Muscle of leg (tissue), 11 donors: ENCODE results near the gene POU2AF1. TPM values are rescaled to one million over a fixed set of nuclear protein-coding genes. Genes with fewer than 3 reads are reported as not detected.
A peak's percentile ranks its signal among the peaks of the same experiment; 100 is the strongest.

Experiments used
- DNase-seq: peaks from one replicate; pipeline ENCODE4 v3.0.0; 2013
- H3K27ac ChIP-seq: one replicate; pipeline ENCODE4 v1.5.1; 2013; ENCODE audit warnings: mild to moderate bottlenecking, low read length, control low read depth
- H3K27me3 ChIP-seq: one replicate; pipeline ENCODE4 v1.6.1; 2013; ENCODE audit warnings: low read length; ENCODE audit not compliant: control insufficient read depth, insufficient read depth
- H3K36me3 ChIP-seq: one replicate; pipeline ENCODE4 v1.6.1; 2013; ENCODE audit warnings: low read length; ENCODE audit not compliant: control insufficient read depth, insufficient read depth
- H3K4me1 ChIP-seq: one replicate; pipeline ENCODE4 v1.6.1; 2013; ENCODE audit warnings: low read length; ENCODE audit not compliant: control insufficient read depth, insufficient read depth
- H3K4me3 ChIP-seq: one replicate; pipeline ENCODE4 v1.5.1; 2013; ENCODE audit warnings: low read length, control low read depth
- H3K9me3 ChIP-seq: replicated peaks from 2 replicates; pipeline ENCODE4 v1.6.1; 2013; ENCODE audit warnings: low read depth, low read length; ENCODE audit not compliant: control insufficient read depth
- WGBS: methylation state at CpG from one replicate; pipeline ENCODE4 v1.1.5; 2013; ENCODE audit warnings: missing lambda C conversion rate; ENCODE audit not compliant: insufficient coverage; 5-methylcytosine and 5-hydroxymethylcytosine counted together
- polyA plus RNA-seq, 8 donors: library from polyadenylated mRNA; unstranded; fragments of 120-200 nt; gene quantifications; one replicate each; pipeline versions ENCODE4 v1.2.1 to v1.2.3, GENCODE V29; 2013; ENCODE audit warnings: inconsistent platforms in 1 of 8, low replicate concordance in 1 of 8; ENCODE audit not compliant: insufficient read length in 8 of 8, insufficient read depth in 1 of 8
- total RNA-seq: library from RNA; stranded (reverse); fragments of 120-200 nt; gene quantifications from one replicate; pipeline ENCODE4 v1.2.4, GENCODE V29; 2013

The POU2AF1 gene
- total and polyA plus RNA-seq, 9 donors = 0.04 to 0.39 (median 0.23) TPM

DNA sequence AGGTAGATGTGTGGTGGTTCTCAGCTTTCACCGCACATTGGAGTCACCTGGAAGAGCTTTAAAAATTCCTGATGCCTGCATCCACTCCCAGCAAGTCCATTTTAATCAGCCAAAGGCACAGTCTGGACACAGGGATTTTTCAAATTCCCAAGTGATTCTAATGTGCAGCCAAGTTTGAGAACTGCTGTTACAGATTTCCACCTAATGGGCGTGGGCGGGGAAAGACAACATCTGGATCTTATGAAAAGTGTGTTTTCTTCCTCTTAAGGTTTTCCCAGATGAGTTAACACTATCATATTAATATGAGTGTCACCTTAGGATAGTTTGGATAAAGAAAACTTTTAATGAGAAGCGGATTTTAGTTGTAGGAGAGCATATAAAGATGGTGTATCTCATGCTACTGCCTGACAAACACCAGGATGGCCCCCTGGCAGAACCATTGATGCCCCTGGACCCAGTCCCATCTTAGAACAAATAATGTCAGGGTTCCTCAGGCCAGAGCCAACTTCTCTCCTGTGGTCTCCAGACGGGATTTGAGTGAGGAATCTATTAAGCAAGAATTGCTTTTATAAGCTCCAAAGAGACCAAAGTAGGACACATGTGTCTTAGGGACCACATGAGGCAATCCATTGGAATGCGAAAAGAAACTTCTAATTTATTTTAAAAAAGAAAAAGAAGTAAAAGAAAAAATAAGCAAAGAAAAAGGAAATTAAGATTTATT is 31.9 kb downstream of the POU2AF1 start:
- Histone ChIP-seq H3K9me3 (no peaks in the 10 kb centered on the region), H3K36me3 (no peaks in the 10 kb centered on the region), H3K4me3 (no peak overlapping the region), H3K27ac (no peak overlapping the region), H3K27me3 (no peaks in the 10 kb centered on the region), H3K4me1 (no peaks in the 10 kb centered on the region)
- no CpG with 5 or more reads among the region's 6 CpGs for WGBS
- DNase-seq = peak; percentile 83

GRCh38 chr11:111344032-111344431 is 35.0 kb downstream of the POU2AF1 start:
- peak; percentile 95 for DNase-seq
- WGBS = 25% methylated on average over 3 of the region's 3 CpGs
- Histone ChIP-seq H3K27ac (no peak overlapping the region), H3K4me1 (no peaks in the 10 kb centered on the region), H3K4me3 (no peak overlapping the region), H3K27me3 (no peaks in the 10 kb centered on the region), H3K9me3 (peaks cover 5% of the 10 kb centered on the region), H3K36me3 (no peaks in the 10 kb centered on the region)

GRCh38 chr11:111342329-111342728 is 36.7 kb downstream of the POU2AF1 start:
- H3K27me3 ChIP-seq = no peaks in the 10 kb centered on the region
- WGBS = no CpG with 5 or more reads among the region's 3 CpGs
- no peaks in the 10 kb centered on the region for H3K4me1 ChIP-seq
- no peaks in the 10 kb centered on the region for H3K36me3 ChIP-seq
- H3K9me3 ChIP-seq = peaks cover 5% of the 10 kb centered on the region
- H3K4me3 ChIP-seq = no peak overlapping the region
- peak; percentile 50 for DNase-seq
- no peak overlapping the region for H3K27ac ChIP-seq

DNA sequence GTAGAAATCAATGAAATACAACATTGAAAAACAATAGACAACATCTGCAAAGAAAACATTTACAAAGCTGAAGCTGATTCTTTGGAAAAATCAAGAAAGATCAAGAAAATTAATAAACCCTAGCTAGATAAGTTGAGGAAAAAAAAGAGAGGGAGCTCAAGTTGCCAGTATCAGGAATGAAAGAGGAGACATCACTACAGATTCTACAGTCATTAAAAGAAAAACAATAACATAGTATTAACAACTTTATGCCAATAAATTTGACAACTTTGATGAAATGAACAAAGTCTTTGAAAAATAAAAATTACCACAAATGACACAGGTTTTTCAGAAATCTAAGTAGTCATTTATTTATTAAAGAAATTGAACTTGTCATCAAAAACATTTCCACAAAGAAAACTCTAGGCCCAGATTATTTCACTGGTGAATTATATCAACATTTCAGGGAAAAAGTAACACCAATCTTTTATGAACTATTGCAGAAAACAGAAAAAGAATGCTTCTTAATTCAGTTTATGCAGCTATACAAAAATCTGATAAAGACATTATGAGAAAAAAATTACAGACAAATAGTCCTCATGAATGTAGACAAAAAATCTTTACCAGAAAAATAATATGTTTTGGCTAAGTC is 39.2 kb downstream of the POU2AF1 start:
- Histone ChIP-seq H3K27ac (no peak overlapping the region), H3K36me3 (no peaks in the 10 kb centered on the region), H3K4me1 (no peaks in the 10 kb centered on the region), H3K4me3 (no peak overlapping the region), H3K9me3 (peaks cover 5% of the 10 kb centered on the region), H3K27me3 (peaks cover 3% of the 10 kb centered on the region)
- no peak for DNase-seq

DNA sequence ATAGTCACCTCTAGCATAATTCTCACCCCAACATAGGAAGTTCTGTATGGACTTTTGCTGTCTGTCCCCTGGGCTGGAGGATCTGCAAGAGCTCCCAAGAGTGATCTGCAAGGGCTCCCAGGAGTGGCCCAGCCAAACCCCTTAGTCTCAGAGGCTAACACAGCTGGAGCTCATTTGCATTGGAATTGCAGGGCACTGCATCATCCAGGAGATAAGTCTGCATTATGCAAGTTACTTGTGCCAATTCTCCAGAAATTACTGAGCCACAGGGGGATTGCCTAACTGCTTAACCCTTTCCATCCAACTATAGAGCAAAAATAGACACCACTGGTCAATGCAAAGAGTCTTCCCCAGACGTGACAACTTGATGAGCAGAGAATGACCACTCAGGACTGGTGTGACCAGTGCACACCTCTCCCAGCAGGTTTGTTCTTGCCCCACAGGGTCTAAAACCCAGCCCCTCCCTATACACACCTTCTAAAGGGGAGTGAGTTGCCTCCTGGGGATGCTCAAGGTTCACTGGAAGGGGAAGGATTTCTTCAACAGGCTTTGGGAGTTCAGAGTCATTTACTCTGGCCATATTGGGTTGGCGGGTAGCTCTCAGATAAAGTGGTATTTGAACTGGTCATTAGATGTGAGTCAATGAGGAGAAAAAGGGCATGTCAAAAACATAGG is 42.4 kb downstream of the POU2AF1 start:
- 75% methylated on average over 2 of the region's 2 CpGs for WGBS
- DNase-seq = no peak
- H3K9me3 ChIP-seq = peaks cover 5% of the 10 kb centered on the region
- H3K27me3 ChIP-seq = peaks cover 3% of the 10 kb centered on the region
- H3K36me3 ChIP-seq = no peaks in the 10 kb centered on the region
- H3K4me3 ChIP-seq = no peak overlapping the region
- peaks cover 2% of the 10 kb centered on the region for H3K4me1 ChIP-seq
- no peak overlapping the region for H3K27ac ChIP-seq

DNA sequence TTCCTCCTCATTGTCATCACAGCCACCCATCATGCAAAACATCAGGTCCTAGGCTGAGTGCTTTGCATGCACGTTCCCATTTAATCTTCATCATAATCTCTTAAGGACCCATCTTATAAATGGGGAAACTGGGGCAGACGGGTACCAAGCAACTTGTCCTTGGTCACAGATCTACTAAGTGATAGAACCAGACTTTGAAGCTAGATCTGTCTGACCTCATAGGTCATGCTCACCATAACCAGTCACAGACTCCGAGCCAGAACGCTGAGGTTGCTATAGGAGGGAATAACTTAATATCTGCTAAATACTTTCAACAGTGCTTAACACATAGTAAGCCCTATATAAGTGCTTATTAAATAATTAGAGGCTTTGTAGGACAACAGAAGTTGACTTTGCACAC is 43.0 kb downstream of the POU2AF1 start:
- peaks cover 6% of the 10 kb centered on the region for H3K4me1 ChIP-seq
- peaks cover 5% of the 10 kb centered on the region for H3K9me3 ChIP-seq
- H3K27me3 ChIP-seq = peaks cover 3% of the 10 kb centered on the region
- H3K27ac ChIP-seq = no peak overlapping the region
- H3K36me3 ChIP-seq = no peaks in the 10 kb centered on the region
- no peak overlapping the region for H3K4me3 ChIP-seq
- no CpG with 5 or more reads among the region's 4 CpGs for WGBS
- no peak for DNase-seq

DNA sequence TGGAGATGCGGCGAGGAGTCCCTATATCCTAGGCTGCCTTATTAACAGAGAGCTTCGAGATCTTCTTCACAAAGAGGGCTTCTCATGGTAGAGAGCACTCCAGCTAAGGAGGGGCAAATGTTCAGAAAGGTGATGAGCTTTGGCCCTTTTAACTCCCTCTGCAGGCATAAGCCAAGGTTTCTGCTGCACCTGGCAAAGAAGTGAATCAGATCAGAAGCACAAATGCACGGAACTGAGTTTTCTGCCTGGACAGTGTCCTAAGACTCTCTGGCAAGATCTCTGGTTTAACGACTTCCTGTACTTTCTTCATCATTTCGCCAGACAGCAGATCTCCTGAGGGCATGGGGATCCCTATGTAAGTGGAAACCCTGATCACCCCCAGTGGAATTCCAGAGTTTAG is 43.5 kb downstream of the POU2AF1 start:
- peaks cover 6% of the 10 kb centered on the region for H3K4me1 ChIP-seq
- no peak for DNase-seq
- H3K36me3 ChIP-seq = no peaks in the 10 kb centered on the region
- WGBS = 36% methylated on average over 4 of the region's 6 CpGs
- H3K27ac ChIP-seq = no peak overlapping the region
- H3K27me3 ChIP-seq = peaks cover 3% of the 10 kb centered on the region
- H3K4me3 ChIP-seq = no peak overlapping the region
- peaks cover 5% of the 10 kb centered on the region for H3K9me3 ChIP-seq

DNA sequence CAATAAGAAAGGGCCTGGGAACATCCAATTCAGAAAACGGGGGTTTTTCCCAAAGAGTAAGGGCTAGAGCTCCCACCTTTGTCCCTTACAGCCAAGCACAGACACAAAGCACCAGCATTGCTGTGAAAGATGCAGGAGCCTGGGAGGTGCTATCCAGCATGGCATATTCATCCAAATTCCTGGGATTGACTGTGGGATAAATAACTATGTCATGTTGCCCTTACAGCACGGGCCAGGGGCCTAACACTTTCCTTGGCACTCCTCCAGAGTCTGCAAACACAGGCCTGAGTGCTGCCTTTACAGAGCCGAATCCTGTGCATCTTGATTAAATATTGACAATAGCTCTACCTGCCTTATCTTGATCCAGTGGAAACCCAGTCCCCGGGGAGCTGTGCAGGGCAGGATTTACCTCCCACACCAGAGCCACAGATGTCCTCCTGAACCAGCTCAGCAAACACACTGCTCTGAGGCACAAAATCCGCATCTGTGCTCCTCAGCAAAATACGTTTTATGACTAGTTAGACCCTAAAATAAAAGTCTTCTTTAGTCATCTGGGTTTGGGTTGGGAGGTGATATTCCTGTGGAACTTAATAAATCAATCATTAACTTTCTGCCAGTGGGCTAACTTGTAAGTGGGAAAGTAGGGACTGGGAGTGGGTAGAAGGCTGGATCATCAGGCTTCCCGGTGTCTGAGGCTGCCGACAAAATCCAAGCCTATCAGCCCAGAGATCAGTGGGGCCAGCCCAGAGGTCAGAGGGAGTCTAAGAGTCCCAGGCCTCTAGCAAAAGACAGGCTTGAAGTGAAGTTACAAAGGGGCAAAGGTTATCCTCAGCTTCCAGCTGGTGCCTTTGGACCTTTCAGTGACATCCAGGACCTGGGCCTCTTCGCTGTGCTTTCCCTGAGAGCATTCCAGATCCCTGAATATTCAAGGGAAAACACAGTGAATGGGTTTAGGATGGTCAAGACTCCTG is 44.3 kb downstream of the POU2AF1 start:
- DNase-seq = no peak
- Histone ChIP-seq H3K27ac (no peak overlapping the region), H3K4me1 (peaks cover 6% of the 10 kb centered on the region), H3K4me3 (no peak overlapping the region), H3K27me3 (peaks cover 3% of the 10 kb centered on the region), H3K36me3 (no peaks in the 10 kb centered on the region), H3K9me3 (peaks cover 5% of the 10 kb centered on the region)
- 48% methylated on average over 6 of the region's 9 CpGs for WGBS

DNA sequence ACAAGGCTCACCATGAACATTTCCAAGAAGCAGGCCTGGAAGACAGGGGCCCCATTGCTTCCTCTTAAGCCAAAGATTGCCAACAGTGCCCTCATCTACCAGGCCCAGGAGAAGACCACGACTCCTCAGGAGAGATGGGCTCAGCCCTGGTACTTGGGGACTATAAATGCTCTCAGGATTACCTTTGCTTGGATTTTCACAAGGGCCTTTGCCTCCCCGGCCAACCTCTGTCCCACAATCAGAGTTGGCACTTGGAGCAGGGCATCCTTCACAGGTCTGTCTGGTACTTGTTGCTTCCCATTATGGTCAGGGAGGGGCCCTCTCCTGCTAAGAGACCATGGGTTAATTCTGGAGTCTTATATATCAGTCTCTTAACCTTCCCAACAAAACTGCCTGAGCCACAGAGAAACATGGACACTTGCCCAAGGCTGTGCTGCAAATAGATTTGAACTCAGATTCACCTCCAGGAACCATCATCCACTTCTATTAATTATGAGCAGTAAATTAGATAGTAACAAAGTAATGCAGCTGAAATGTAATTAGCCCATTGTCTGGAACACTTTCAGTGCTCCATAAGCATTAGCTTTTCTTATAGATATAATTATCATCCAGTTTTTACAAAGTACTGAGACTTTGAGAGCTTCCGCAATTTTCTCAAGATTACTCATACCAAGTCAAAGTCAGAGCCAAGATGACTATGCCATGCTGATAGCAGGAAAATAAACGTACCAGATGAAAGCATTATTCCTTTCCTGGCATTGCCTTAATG is 47.2 kb downstream of the POU2AF1 start:
- no peaks in the 10 kb centered on the region for H3K36me3 ChIP-seq
- H3K9me3 ChIP-seq = no peaks in the 10 kb centered on the region

More for the DNA sequence above, 47.2 kb downstream of the POU2AF1 start:
- Histone ChIP-seq H3K27me3 (peaks cover 3% of the 10 kb centered on the region), H3K27ac (no peak overlapping the region), H3K4me3 (no peak overlapping the region), H3K4me1 (peaks cover 12% of the 10 kb centered on the region)
- 85% methylated on average over 2 of the region's 4 CpGs for WGBS
- DNase-seq = peak; percentile 22
